H9 (cell line): ENCODE measurements around the gene MUSTN1. TPM values are rescaled to one million over a fixed set of nuclear protein-coding genes. Genes with fewer than 3 reads are reported as not detected.
A peak's percentile ranks its signal among the peaks of the same experiment; 100 is the strongest.

Experiments
- DNase-seq: peaks from one replicate; pipeline ENCODE4 v3.0.0-alpha.2; 2017
- H2AFZ ChIP-seq: one replicate; pipeline ENCODE4 v1.6.1; 2013; ENCODE audit warnings: mild to moderate bottlenecking, low read length, control low read depth, moderate library complexity
- H2AK5ac ChIP-seq: 2 replicates; pipeline ENCODE4 v1.6.1; 2013; ENCODE audit warnings: low read length, control low read depth, mixed read lengths; ENCODE audit not compliant: insufficient read length
- H2BK120ac ChIP-seq: one replicate; pipeline ENCODE4 v1.6.1; 2013; ENCODE audit warnings: low read depth, mild to moderate bottlenecking, low read length, control low read depth, inconsistent platforms; ENCODE audit not compliant: poor library complexity, severe bottlenecking
- H2BK12ac ChIP-seq: 2 replicates; pipeline ENCODE4 v1.6.1; 2013; ENCODE audit warnings: low read length, control low read depth, mixed read lengths, low read depth; ENCODE audit not compliant: insufficient read length
- H2BK15ac ChIP-seq: 2 replicates; pipeline ENCODE4 v1.6.1; 2013; ENCODE audit warnings: low read depth, low read length, control low read depth
- H2BK20ac ChIP-seq: one replicate; pipeline ENCODE4 v1.6.1; 2013; ENCODE audit warnings: low read depth, mild to moderate bottlenecking, low read length, control low read depth, inconsistent platforms; ENCODE audit not compliant: poor library complexity, severe bottlenecking
- H2BK5ac ChIP-seq: 2 replicates; pipeline ENCODE4 v1.6.1; 2013; ENCODE audit warnings: low read length, control low read depth, mixed read lengths; ENCODE audit not compliant: insufficient read length
- H3K14ac ChIP-seq: 2 replicates; pipeline ENCODE4 v1.6.1; 2013; ENCODE audit warnings: low read length, control low read depth; ENCODE audit not compliant: insufficient read depth
- H3K18ac ChIP-seq: 2 replicates; pipeline ENCODE4 v1.6.1; 2013; ENCODE audit warnings: low read depth, mild to moderate bottlenecking, mixed read lengths, low read length, control low read depth; ENCODE audit not compliant: insufficient read length
- H3K23ac ChIP-seq: 2 replicates; pipeline ENCODE4 v1.6.1; 2013; ENCODE audit warnings: low read length, control low read depth, mixed read lengths, low read depth; ENCODE audit not compliant: insufficient read length
- H3K23me2 ChIP-seq: 2 replicates; pipeline ENCODE4 v1.6.1; 2013; ENCODE audit warnings: low read depth, mild to moderate bottlenecking, mixed read lengths, low read length, control low read depth; ENCODE audit not compliant: insufficient read length, poor library complexity, severe bottlenecking
- H3K27ac ChIP-seq: 2 replicates; pipeline ENCODE4 v1.5.1; 2013; ENCODE audit warnings: low read length, control low read depth, mixed read lengths, low read depth; ENCODE audit not compliant: insufficient read length
- H3K27me3 ChIP-seq: 2 replicates; pipeline ENCODE4 v1.6.1; 2013; ENCODE audit warnings: low read length, control low read depth, inconsistent platforms; ENCODE audit not compliant: insufficient read depth
- H3K4ac ChIP-seq: 2 replicates; pipeline ENCODE4 v1.6.1; 2013; ENCODE audit warnings: low read depth, mild to moderate bottlenecking, control low read depth, inconsistent platforms, low read length, moderate library complexity
- H3K4me1 ChIP-seq: 2 replicates; pipeline ENCODE4 v1.6.1; 2013; ENCODE audit warnings: low read length, control low read depth, inconsistent platforms; ENCODE audit not compliant: insufficient read depth
- H3K4me2 ChIP-seq: 2 replicates; pipeline ENCODE4 v1.6.1; 2013; ENCODE audit warnings: low read length, control low read depth, mixed read lengths; ENCODE audit not compliant: insufficient read length, insufficient read depth
- H3K56ac ChIP-seq: 2 replicates; pipeline ENCODE4 v1.6.1; 2013; ENCODE audit warnings: low read depth, mild to moderate bottlenecking, mixed read lengths, low read length, control low read depth; ENCODE audit not compliant: insufficient read length
- H3K79me1 ChIP-seq: 2 replicates; pipeline ENCODE4 v1.6.1; 2013; ENCODE audit warnings: low read depth, mild to moderate bottlenecking, moderate library complexity, low read length, control low read depth, inconsistent platforms; ENCODE audit not compliant: insufficient read depth, poor library complexity, severe bottlenecking
- H3K79me2 ChIP-seq: 2 replicates; pipeline ENCODE4 v1.6.1; 2013; ENCODE audit warnings: low read length, control low read depth, inconsistent platforms; ENCODE audit not compliant: insufficient read depth
- H3K9ac ChIP-seq: 2 replicates; pipeline ENCODE4 v1.6.1; 2013; ENCODE audit warnings: low read length, control low read depth, mixed read lengths; ENCODE audit not compliant: insufficient read length; ENCODE audit errors: extremely low read depth
- H3K9me3 ChIP-seq: one replicate; pipeline ENCODE4 v1.6.1; 2013; ENCODE audit warnings: low read depth, low read length, inconsistent platforms; ENCODE audit not compliant: control insufficient read depth
- H3T11ph ChIP-seq: one replicate; pipeline ENCODE4 v1.6.1; 2013; ENCODE audit warnings: mild to moderate bottlenecking, low read length, control low read depth, inconsistent platforms
- H4K20me1 ChIP-seq: one replicate; pipeline ENCODE4 v1.6.1; 2013; ENCODE audit not compliant: control insufficient read depth, insufficient read length, insufficient read depth
- H4K5ac ChIP-seq: 2 replicates; pipeline ENCODE4 v1.6.1; 2013; ENCODE audit warnings: low read depth, mild to moderate bottlenecking, mixed read lengths, low read length, control low read depth; ENCODE audit not compliant: insufficient read length
- H4K8ac ChIP-seq: replicated peaks from 2 replicates; pipeline ENCODE4 v1.6.1; 2013; ENCODE audit warnings: low read length, control low read depth, mixed read lengths, low read depth; ENCODE audit not compliant: insufficient read length
- H4K91ac ChIP-seq: 2 replicates; pipeline ENCODE4 v1.6.1; 2013; ENCODE audit warnings: low read depth, mild to moderate bottlenecking, moderate library complexity, mixed read lengths, low read length, control low read depth; ENCODE audit not compliant: insufficient read length
- H3K27ac Mint-ChIP-seq, 3 experiments: 2 replicates in 2 of 3; 3 replicates in 1 of 3; pipeline ENCODE4 v1.8.0; 2020 to 2021; ENCODE audit warnings: mixed read lengths in 3 of 3, mild to moderate bottlenecking in 1 of 3, moderate library complexity in 1 of 3
- H3K27me3 Mint-ChIP-seq: 2 replicates; pipeline ENCODE4 v1.8.0; 2021; ENCODE audit warnings: low read depth, mild to moderate bottlenecking, moderate library complexity, mixed read lengths
- H3K36me3 Mint-ChIP-seq, 3 experiments: 2 replicates in 2 of 3; 3 replicates in 1 of 3; pipeline ENCODE4 v1.8.0; 2020 to 2021; ENCODE audit warnings: low read depth in 3 of 3, mixed read lengths in 3 of 3; ENCODE audit not compliant: insufficient read depth in 1 of 3
- H3K4me1 Mint-ChIP-seq, 2 experiments: 2 replicates each; pipeline ENCODE4 v1.8.0; 2020; ENCODE audit warnings: mixed read lengths in 2 of 2
- H3K4me3 Mint-ChIP-seq, 2 experiments: 2 replicates in 1 of 2; 3 replicates in 1 of 2; pipeline ENCODE4 v1.8.0; 2020 to 2021; ENCODE audit warnings: mild to moderate bottlenecking in 2 of 2, mixed read lengths in 2 of 2, moderate library complexity in 1 of 2
- H3K9me3 Mint-ChIP-seq, 2 experiments: 2 replicates in 1 of 2; 3 replicates in 1 of 2; pipeline ENCODE4 v1.8.0; 2020; ENCODE audit warnings: mild to moderate bottlenecking in 2 of 2, mixed read lengths in 2 of 2, moderate library complexity in 1 of 2
- WGBS: extraction: QIAGEN DNeasy Blood & Tissue Kit; methylation state at CpG from one replicate; pipeline ENCODE4 v1.1.7; 2013; ENCODE audit warnings: missing lambda C conversion rate, low lambda C conversion rate, mixed read lengths; ENCODE audit not compliant: insufficient read length; ENCODE audit errors: extremely low coverage; 5-methylcytosine and 5-hydroxymethylcytosine counted together
- total RNA-seq: library from RNA; stranded (reverse); gene quantifications from 2 replicates; pipeline ENCODE4 v1.2.1, GENCODE V29; 2021
- TF ChIP-seq, protein P1 (sequence below): fragments of 200-600 bp; sonication (generic); conservative IDR thresholded peaks from 3 replicates; pipeline ENCODE4 v1.8.0; 2021; ENCODE audit warnings: antibody characterized with exemption, mild to moderate bottlenecking

MUSTN1 gene
- total RNA-seq, 1 experiment from 2014 or later, result 0.72 TPM

DNA sequence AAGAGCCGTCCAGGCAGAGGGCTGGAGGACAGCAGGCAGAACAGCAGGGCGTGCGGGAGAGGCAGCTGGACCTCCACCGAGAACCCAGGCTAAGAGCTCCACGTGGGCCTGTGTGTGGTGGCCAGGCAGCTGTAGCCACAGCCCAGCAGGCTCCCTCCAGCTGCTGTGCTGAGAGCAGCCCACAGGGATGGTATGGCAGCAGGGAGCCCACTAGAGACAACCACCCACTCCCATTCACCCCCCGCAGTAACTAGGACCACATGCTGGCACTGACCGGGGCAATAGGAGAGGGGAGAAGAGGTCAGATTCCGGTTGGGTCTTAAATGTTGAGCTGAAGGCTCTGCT lies 25.6 kb upstream of the MUSTN1 start:
- Histone ChIP-seq H2BK12ac (no peak overlapping the region), H3K56ac (no peak overlapping the region), H3K23me2 (no peaks in the 10 kb centered on the region), H2BK15ac (no peak overlapping the region), H3K79me2 (no peaks in the 10 kb centered on the region), H3T11ph (no peak overlapping the region), H3K9ac (no peak overlapping the region), H4K20me1 (no peaks in the 10 kb centered on the region), H3K4me2 (no peak overlapping the region), H3K4me1 (no peaks in the 10 kb centered on the region), H2BK5ac (no peak overlapping the region), H3K23ac (no peak overlapping the region), H3K4ac (no peak overlapping the region), H4K8ac (no peak overlapping the region), H2BK20ac (no peak overlapping the region), H4K5ac (no peak overlapping the region), H2BK120ac (no peak overlapping the region), H2AFZ (no peak overlapping the region), H2AK5ac (no peak overlapping the region), H3K79me1 (no peaks in the 10 kb centered on the region), H3K27ac (no peak overlapping the region), H3K9me3 (no peaks in the 10 kb centered on the region), H3K18ac (no peak overlapping the region), H4K91ac (no peak overlapping the region), H3K14ac (no peak overlapping the region), H3K27me3 (no peaks in the 10 kb centered on the region)
- Mint-ChIP-seq H3K27me3 (no peaks in the 10 kb centered on the region), H3K4me3 (no peak overlapping the region), H3K9me3 (peaks cover 10 to 11% of the 10 kb centered on the region in 2 experiments; a peak in 3 of 5 replicates), H3K27ac (peak overlapping the region; percentile 15 to 56 (median 30); a peak in 2 of 7 replicates), H3K4me1 (no peaks in the 10 kb centered on the region), H3K36me3 (peaks cover 12 to 15% (median 13%) of the 10 kb centered on the region in 3 experiments)
- WGBS, result no CpG with 5 or more reads among the region's 8 CpGs
- no peak for DNase-seq
- TF ChIP-seq, protein P1, sequence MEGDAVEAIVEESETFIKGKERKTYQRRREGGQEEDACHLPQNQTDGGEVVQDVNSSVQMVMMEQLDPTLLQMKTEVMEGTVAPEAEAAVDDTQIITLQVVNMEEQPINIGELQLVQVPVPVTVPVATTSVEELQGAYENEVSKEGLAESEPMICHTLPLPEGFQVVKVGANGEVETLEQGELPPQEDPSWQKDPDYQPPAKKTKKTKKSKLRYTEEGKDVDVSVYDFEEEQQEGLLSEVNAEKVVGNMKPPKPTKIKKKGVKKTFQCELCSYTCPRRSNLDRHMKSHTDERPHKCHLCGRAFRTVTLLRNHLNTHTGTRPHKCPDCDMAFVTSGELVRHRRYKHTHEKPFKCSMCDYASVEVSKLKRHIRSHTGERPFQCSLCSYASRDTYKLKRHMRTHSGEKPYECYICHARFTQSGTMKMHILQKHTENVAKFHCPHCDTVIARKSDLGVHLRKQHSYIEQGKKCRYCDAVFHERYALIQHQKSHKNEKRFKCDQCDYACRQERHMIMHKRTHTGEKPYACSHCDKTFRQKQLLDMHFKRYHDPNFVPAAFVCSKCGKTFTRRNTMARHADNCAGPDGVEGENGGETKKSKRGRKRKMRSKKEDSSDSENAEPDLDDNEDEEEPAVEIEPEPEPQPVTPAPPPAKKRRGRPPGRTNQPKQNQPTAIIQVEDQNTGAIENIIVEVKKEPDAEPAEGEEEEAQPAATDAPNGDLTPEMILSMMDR, result no peak
